Measurements from ENCODE around the gene BHLHE23.

BHLHE23 gene

DNA sequence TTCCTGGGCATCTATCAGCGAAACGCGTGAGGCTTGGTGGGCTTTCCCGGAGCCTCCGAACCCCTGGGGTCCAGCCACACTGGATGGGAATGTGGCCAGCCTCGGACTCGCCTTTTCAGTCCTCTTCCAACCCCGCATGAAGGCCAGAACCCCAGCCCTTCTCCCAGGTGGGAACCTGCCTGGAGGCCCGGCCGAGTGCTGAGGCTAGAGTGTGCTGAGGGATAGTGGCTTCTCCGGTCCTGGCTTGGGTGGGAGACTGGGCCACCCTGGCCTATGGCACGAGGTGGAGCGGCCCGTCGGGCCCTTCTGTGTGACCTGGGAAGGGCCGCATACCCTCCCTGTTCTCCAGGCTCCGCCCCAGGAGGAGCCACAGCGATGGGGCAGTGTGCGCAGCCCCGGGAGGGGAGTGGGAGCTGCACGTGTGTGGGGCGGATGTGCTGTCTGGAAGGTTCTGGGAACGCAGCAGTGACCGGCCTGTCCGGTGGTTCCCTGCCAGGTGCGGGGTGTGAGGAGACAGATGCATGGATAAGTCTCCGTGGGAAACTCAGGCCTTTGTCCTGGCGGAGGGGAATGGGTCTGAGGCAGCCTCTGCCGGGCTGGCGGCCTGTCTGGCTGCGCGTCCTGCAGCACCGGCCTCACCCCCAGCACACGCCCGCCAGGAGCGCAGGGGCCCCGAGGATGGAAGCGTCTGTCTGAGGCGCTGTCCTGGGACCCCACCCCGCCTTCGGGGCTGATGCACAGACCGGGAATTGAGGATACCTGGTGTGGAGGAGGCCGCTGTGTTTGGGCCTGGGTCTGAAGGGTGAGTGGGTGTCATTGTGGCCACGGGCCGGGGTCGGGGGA, 1.1 kb upstream of the BHLHE23 start:
- no peak for DNase-seq

GRCh38 chr20:63007360-63007645, 539 bp upstream of the BHLHE23 start:
- DNase-seq: no peak

- DNase-seq: peak; percentile 23
Measured at GRCh38 chr20:63005862-63006539, 763 bp downstream of the BHLHE23 start.

DNA sequence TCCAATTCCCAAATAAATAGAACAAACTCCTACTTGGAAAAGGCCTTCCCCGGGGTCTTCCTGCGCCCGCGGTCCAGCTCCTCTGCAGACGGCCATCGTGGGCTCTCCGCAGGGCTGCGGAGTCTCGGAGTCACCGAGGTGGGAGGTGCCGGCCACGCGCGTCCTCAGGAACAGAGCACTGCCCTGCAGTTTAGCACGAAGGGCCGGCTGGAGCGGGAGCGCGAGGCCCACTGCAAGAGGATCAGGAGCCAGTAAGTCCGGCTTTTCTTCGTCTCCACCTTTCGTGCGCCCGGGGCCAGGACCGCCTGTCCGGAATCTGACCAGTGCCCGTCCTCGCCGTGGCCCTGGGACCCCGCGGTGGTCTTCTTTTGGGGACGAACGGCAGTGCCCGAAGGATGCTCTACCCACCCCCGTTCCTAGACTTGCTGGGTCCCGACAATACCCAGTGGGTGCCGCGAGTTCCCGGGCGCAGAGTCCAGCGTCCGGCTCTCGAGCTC, 1.4 kb downstream of the BHLHE23 start:
- DNase-seq: no peak

DNA sequence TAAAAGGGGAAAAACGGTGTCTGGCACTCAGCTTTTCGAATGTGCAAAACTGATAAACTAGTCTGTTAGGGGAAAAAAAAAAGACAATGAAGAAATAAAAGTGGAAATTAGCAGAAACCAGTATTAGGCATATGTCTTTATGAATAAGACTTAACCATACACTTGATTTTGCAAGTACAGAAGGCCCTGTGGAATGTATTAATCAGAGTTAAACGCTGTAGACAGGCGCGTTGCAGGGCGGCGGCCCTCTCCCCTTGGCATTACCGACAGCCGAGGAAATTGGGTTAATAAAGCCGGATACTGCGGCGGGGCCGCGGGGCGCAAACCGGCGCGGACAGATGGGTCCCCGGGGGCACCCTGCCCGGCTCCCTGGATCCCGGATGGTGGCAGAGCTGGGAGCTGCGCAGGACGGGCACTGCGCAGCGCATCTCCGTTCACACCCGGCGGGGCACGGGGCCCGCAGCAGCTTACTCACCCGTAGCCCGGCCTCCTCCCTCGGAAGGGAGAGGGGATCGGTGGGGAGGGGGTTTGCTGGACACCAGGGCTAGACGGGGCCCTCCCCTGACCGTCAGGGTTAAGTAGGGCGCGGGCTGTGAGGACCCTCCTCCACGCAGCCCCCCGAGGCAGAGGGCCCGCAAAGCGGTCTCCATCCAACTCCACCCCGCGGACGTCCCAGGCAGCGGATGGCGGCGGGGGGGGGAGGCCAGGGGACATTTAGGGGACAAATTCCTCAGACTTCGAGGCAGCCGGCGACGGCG, 2.0 kb downstream of the BHLHE23 start:
- DNase-seq: no peak

GRCh38 chr20:63003546-63003945, 3.2 kb downstream of the BHLHE23 start:
- no peak for DNase-seq

GRCh38 chr20:63002511-63002910, 4.3 kb downstream of the BHLHE23 start:
- DNase-seq: no peak

DNA sequence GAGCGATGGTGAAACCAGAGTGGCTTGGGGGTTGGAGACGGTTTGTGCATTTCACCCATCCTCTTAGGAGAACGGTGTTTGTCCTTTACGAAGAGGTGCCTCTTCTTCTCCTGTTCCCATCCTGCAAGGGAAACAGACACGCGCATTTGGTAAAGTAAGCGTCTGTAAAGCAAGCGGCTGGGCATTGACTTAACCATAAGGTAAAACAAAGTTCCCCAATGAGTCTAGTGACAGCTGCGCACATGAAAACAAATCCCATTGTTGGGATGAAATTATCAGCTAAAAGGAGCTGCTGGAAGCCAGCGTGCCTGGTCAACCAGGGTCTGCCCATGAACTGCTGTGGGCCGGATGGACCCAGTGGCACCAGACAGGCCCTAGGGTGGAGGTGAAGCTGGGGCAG, 5.8 kb downstream of the BHLHE23 start:
- DNase-seq: peak; percentile 72

DNA sequence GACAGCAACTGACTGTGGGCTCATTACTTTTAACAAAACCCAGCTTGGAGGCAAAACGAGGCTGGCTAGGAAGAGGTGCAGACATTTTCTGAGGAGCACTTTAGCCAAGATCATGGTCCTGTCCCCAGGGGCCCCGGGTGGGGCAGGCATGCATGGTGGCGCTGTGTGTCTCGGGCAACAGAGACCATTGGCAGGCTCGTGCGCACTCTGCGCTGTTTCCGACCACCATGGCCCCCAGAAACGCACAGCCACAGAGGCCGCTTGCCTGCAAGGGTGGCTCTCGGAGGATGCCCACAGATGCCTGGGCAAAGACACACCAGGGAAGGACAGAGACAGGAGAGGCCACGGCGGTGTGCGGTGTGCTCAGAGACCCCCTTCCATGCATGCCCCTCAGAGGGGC, 6.7 kb downstream of the BHLHE23 start:
- DNase-seq: no peak

- no peak for DNase-seq
Measured at GRCh38 chr20:62999580-62999979, 7.2 kb downstream of the BHLHE23 start.

DNA sequence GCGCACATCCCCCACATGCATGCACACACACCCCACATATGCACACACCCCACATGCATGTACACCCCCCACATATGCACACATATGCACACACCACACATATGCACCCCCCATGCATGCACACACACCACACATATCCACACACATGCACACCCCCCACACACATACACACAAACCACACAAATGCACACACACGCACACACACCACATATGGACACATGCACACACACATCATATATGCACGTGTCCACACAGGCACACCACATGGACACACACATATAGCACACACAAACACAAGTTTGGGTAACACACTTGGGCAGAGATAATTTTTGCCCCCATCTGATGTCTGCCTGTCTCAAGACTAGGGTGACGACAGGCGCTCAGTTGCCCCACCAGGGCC, 8.3 kb downstream of the BHLHE23 start:
- DNase-seq: no peak

GRCh38 chr20:62997417-62998035, 9.2 kb downstream of the BHLHE23 start:
- no peak for DNase-seq

GRCh38 chr20:62996596-62996982, 10.2 kb downstream of the BHLHE23 start:
- DNase-seq: no peak

- no peak for DNase-seq
Measured at GRCh38 chr20:62995898-62996595, 10.7 kb downstream of the BHLHE23 start.

- DNase-seq: no peak
Measured at GRCh38 chr20:62995481-62995880, 11.3 kb downstream of the BHLHE23 start.

DNA sequence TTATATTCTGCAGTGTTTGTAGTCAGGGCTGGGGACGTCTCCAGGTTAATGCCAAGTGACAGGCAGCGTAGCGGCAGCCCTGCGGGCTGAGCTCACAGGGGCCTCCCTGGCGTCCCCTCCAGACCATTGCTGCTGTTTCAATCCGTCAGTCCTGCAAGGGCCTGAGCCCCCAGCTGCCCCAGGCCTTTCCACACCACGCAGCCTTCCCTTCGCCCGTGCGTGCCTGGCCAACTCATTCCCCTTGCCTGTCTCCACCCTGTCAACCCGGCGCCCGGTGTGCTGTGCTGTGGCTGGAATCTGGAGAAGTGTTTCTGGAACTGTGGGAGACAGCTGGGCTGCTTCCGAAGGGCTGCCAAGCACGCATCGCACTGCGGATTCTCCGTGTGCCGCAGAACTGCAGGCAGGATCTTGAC, 11.9 kb downstream of the BHLHE23 start:
- DNase-seq: no peak

DNA sequence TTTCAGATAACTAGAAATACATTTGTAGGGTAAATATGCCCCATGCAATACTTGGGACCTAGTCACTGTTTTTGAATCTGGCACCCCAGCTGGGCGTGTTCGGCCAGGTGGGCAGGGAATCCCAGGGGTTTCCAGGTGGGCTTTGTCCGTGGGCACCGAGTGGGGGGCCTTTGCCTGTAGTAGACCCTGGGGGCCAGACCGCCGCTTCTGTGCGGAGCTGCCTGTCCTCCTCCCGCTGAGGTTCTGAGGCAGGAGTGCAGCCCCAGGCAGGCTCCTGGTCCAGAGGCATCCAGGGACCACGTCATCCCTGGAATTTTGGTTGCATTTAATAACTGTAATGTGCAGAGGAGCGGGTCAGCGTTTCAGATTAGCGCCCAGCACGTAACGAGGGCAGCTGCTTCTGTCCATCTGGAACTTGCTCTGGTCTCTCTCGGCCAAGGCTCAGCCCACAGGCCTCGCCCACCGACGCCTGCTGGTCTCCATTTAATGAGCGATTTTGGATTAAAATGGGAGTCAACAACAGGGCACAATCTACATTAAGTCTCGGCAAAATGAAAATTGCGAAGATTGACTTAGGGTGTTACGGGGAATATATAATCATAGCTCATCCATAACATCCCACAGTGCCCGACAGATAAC, 12.8 kb downstream of the BHLHE23 start:
- peak; percentile 71 for DNase-seq

DNA sequence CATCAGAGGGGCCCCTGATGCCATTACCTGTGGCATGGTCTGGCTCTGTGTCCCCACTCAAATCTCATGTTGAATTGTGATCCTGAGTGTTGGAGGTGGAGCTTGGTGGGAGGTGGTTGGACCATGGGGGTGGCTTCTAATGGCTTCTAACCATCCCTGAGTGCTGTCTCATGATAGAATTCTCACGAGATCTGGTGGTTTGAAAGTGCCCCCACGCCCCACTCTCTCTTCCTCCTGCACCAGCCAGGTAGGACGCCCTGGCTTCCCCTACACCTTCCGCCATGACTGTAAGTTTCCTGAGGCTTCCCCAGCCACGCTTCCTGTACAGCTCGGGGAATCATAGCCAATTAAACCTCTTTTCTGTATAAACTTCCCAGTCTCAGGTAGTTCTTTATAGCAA, 14.9 kb downstream of the BHLHE23 start:
- DNase-seq: no peak

- no peak for DNase-seq
Measured at GRCh38 chr20:62991196-62991807, 15.5 kb downstream of the BHLHE23 start.

- DNase-seq: no peak
Measured at GRCh38 chr20:62990306-62990825, 16.4 kb downstream of the BHLHE23 start.

GRCh38 chr20:62989201-62989601, 17.6 kb downstream of the BHLHE23 start:
- no peak for DNase-seq

Data from NCI-H82 (cell line).